DMS79 (cell line): Measurements from ENCODE around the gene MAP7D2.

Source experiments
- DNase-seq: peaks from one replicate; lab custom pipeline; 2025; lab: John Stamatoyannopoulos, UW

MAP7D2 gene

DNA sequence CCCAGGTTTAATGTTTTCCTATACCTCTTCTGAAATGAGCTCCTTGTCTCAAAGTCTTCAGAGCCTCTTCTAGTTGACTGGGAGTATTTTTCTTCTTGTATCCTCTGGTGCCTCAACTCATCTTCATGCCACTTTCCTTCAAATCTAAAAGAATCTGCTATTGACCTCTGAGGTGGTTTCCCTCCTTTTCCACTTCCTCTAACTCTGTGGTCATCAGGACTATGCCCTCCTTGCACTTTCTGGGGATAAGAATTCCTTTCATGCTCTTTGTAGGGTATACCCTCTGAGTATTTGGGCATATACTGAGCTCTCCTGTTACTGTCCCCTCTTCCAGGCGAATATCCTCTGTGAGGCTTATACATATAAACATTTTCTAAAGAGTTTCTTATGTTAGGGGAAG is 150.7 kb downstream of the MAP7D2 start:
- no peak for DNase-seq

DNA sequence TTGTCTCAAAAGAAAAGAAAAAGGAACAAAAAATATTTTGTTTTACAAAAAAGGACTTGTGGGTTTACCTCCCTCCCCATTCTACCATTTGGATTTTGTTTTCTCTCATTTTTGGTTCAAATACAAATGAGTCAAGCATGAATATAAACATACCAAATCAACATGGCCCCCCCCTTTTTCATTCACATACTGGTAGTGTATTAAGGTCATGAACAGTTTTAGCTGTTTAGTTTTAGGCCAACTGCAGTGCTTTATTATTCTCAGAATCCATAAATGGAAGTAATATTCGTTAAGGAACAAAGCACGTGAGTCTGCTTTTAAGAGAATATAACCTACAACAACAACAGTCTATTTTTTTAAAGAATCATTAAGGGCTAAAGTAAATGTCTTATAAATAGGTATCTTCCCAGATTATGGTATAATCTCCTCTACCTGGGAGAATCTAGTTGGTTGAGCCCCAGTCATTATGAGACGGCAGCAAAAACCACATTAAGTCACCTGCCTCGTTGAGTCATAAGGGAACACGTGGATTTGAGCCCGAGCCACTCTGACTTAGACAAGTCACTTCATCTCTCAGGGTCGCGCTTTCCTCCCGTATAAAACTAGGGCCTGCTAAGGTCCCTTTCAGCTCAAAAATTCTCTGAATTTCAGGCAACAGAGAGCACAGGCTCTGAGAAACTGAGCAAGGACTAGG is 152.5 kb downstream of the MAP7D2 start:
- no peak for DNase-seq

- no peak for DNase-seq
These were observed 155.8 kb downstream of the MAP7D2 start for GRCh38 chrX:19960913-19961312.

- DNase-seq: no peak
These were observed 157.9 kb downstream of the MAP7D2 start for GRCh38 chrX:19958552-19959486.

GRCh38 chrX:19956923-19957322 is 159.8 kb downstream of the MAP7D2 start:
- DNase-seq: no peak
